HG03039 (cell line): ENCODE results near the gene BCL3.
"Not testable (repeated sequence)": the region's sequence is repeated elsewhere in the genome, so short reads cannot be mapped to it uniquely, and the experiment has no call there.

Experiments
- ATAC-seq: cut with Tn5 transposase; IDR thresholded peaks from one replicate; pipeline ENCODE4 v1.9.1; 2021; ENCODE audit warnings: mild to moderate bottlenecking, moderate library complexity; ENCODE audit not compliant: unreplicated experiment

BCL3 gene

GRCh38 chr19:44757057-44757734, 8.7 kb downstream of the BCL3 start:
- no peak for ATAC-seq

GRCh38 chr19:44757735-44758505, 9.4 kb downstream of the BCL3 start:
- ATAC-seq: no peak

- ATAC-seq: no peak
These were observed 10.1 kb downstream of the BCL3 start for GRCh38 chr19:44758596-44758995.

- ATAC-seq: no peak
These were observed 10.7 kb downstream of the BCL3 start for GRCh38 chr19:44759083-44759804.

GRCh38 chr19:44762038-44762437, 13.5 kb downstream of the BCL3 start:
- ATAC-seq: no peak

GRCh38 chr19:44765033-44765948, 16.8 kb downstream of the BCL3 start:
- no peak for ATAC-seq

GRCh38 chr19:44765949-44766335, 17.4 kb downstream of the BCL3 start:
- no peak for ATAC-seq

GRCh38 chr19:44767295-44768180, 19.0 kb downstream of the BCL3 start:
- ATAC-seq: no peak

GRCh38 chr19:44770550-44771257, 22.2 kb downstream of the BCL3 start:
- peak; percentile 96 for ATAC-seq

GRCh38 chr19:44772144-44772543, 23.6 kb downstream of the BCL3 start:
- ATAC-seq: not testable (repeated sequence)

- ATAC-seq: no peak
These were observed 24.5 kb downstream of the BCL3 start for GRCh38 chr19:44772959-44773358.

- no peak for ATAC-seq
These were observed 27.2 kb downstream of the BCL3 start for GRCh38 chr19:44775676-44776240.

- ATAC-seq: no peak
These were observed 28.0 kb downstream of the BCL3 start for GRCh38 chr19:44776402-44777096.

GRCh38 chr19:44777715-44778347, 29.3 kb downstream of the BCL3 start, which contains the start of gene CBLC:
Gene CBLC (plus strand): TSS chr19:44777890. CDS start chr19:44777932, 42 bp downstream.
- no peak for ATAC-seq

GRCh38 chr19:44779150-44779549, 30.6 kb downstream of the BCL3 start:
- ATAC-seq: no peak

- ATAC-seq: not testable (repeated sequence)
These were observed 33.2 kb downstream of the BCL3 start for GRCh38 chr19:44781694-44782093.

- ATAC-seq: no peak
These were observed 34.2 kb downstream of the BCL3 start for GRCh38 chr19:44782729-44783128.

GRCh38 chr19:44783545-44783944, 35.0 kb downstream of the BCL3 start:
- no peak for ATAC-seq
